Tibial nerve (tissue), 4 donors: ENCODE measurements around the gene WFDC5. TPM values are rescaled to one million over a fixed set of nuclear protein-coding genes. Genes with fewer than 3 reads are reported as not detected.
"Not testable (repeated sequence)": the region's sequence is repeated elsewhere in the genome, so short reads cannot be mapped to it uniquely, and the experiment has no call there.

Source experiments
- DNase-seq, 2 donors: peaks; one replicate each; pipeline ENCODE4 v3.0.0-alpha.2; 2019; ENCODE audit warnings: low spot score in 2 of 2
- H3K27ac ChIP-seq, 4 donors: fragments of 200-600 bp; sonication (generic) in 3 of 4; one replicate each; pipeline ENCODE4 v1.5.1; 2017 to 2019; ENCODE audit warnings: mild to moderate bottlenecking in 1 of 4
- H3K27me3 ChIP-seq, 2 donors: fragments of 200-600 bp; sonication (generic) in 1 of 2; one replicate each; pipeline versions ENCODE4 v1.5.1 to v1.6.0; 2017 to 2019
- H3K36me3 ChIP-seq, 3 donors: fragments of 200-600 bp; sonication (generic); one replicate each; pipeline ENCODE4 v1.5.1; 2018 to 2019
- H3K4me1 ChIP-seq, 4 donors: fragments of 200-600 bp; sonication (generic) in 3 of 4; one replicate each; pipeline ENCODE4 v1.5.1; 2017 to 2019
- H3K4me3 ChIP-seq, 4 donors: fragments of 200-600 bp; sonication (generic) in 3 of 4; one replicate each; pipeline ENCODE4 v1.5.1; 2017 to 2019; ENCODE audit warnings: mild to moderate bottlenecking in 1 of 4, moderate library complexity in 1 of 4
- H3K9me3 ChIP-seq, 4 donors: fragments of 200-600 bp; sonication (generic) in 3 of 4; one replicate each; pipeline ENCODE4 v1.5.1; 2017 to 2019
- EP300 ChIP-seq, 2 donors: sonication (generic); formaldehyde crosslinking; IDR thresholded peaks; one replicate each; pipeline ENCODE4 v1.6.1; 2017; ENCODE audit warnings: antibody characterized with exemption in 2 of 2, mild to moderate bottlenecking in 1 of 2
- POLR2A ChIP-seq, 2 donors: fragments of 450-650 bp; IDR thresholded peaks; one replicate each; pipeline ENCODE4 v1.6.1; 2017; ENCODE audit warnings: antibody characterized with exemption in 2 of 2, mild to moderate bottlenecking in 2 of 2, moderate library complexity in 2 of 2
- WGBS, 2 donors: methylation state at CpG; one replicate each; pipeline ENCODE4 v1.1.5; 2018; 5-methylcytosine and 5-hydroxymethylcytosine counted together
- total RNA-seq, 4 donors: library from RNA; depleted of rRNA; stranded (reverse); fragments of >200 nt; gene quantifications; one replicate each; pipeline ENCODE4 v1.1.0, GENCODE V29; 2016
- TF ChIP-seq, protein P1 (sequence below), 5 experiments: fragments of 200-600 bp in 3 of 5; fragments of 450-650 bp in 2 of 5; sonication (generic) in 3 of 5; IDR thresholded peaks; one replicate each; pipeline ENCODE4 v1.5.1; 2016 to 2019; ENCODE audit warnings: antibody characterized with exemption in 5 of 5, mild to moderate bottlenecking in 3 of 5, moderate library complexity in 2 of 5

Gene WFDC5, protein sequence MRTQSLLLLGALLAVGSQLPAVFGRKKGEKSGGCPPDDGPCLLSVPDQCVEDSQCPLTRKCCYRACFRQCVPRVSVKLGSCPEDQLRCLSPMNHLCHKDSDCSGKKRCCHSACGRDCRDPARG
- total RNA-seq = not detected

DNA sequence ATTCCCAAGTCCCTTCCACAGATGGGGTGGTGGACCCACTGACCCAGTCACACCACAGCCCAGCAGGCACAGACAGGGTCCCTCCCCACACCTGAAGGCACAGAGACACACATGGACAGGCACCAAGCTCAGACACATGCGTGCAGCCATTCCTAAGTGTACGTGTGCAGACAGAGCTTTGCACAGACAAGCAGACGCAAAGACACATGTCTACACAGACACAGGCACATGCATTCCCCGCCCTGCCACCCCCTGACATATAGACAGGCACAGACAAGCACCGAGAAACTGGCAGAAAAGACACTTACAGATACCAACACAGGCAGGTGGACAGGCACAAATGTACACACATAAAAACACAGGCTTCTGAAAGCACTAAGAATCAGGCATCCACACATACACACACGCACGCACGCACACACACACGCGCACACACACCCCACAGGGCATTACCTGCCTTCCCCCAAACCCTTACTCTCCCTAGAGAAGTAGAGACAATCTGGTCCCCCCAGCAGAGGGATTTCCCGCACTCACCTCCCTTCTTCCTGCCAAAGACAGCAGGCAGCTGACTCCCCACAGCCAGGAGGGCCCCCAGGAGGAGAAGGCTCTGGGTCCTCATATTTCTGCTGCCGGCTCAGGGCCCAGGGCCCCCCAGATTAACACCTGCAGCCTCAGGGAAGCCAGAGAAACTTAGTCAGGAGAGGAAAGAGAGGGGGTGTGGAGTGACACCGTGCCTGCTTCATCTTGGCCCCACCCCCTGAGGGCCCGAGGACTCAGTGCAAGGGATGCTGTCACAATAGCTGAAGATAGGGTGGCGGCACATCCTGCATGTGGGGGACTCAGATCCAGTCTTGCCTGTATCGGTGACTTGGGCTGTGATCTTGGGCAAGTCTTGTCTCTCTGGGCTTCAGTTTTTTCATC is at the start of gene WFDC5:
WFDC5 (minus strand) TSS at position 710 of the 921 bp plus-strand sequence; CDS start at position 619, 91 bp downstream.
- no peaks in the 10 kb centered on the region for H3K27me3 ChIP-seq
- no peak within 1 kb of the TSS for H3K27ac ChIP-seq
- DNase-seq = no peak
- WGBS, 2 donors = 57 to 62% methylated on average over 16 of the region's 16 CpGs
- H3K4me3 ChIP-seq = no peak within 1 kb of the TSS
- TF ChIP-seq EP300 (IDR thresholded peaks at IDR 0.05) = no peak
- TF ChIP-seq, protein P1, sequence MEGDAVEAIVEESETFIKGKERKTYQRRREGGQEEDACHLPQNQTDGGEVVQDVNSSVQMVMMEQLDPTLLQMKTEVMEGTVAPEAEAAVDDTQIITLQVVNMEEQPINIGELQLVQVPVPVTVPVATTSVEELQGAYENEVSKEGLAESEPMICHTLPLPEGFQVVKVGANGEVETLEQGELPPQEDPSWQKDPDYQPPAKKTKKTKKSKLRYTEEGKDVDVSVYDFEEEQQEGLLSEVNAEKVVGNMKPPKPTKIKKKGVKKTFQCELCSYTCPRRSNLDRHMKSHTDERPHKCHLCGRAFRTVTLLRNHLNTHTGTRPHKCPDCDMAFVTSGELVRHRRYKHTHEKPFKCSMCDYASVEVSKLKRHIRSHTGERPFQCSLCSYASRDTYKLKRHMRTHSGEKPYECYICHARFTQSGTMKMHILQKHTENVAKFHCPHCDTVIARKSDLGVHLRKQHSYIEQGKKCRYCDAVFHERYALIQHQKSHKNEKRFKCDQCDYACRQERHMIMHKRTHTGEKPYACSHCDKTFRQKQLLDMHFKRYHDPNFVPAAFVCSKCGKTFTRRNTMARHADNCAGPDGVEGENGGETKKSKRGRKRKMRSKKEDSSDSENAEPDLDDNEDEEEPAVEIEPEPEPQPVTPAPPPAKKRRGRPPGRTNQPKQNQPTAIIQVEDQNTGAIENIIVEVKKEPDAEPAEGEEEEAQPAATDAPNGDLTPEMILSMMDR (IDR thresholded peaks at IDR 0.05) = no peak
- no peak for TF ChIP-seq POLR2A (IDR thresholded peaks at IDR 0.05)
- H3K36me3 ChIP-seq = no peaks in the 10 kb centered on the region
- no peaks in the 10 kb centered on the region for H3K9me3 ChIP-seq
- no peaks in the 10 kb centered on the region for H3K4me1 ChIP-seq

DNA sequence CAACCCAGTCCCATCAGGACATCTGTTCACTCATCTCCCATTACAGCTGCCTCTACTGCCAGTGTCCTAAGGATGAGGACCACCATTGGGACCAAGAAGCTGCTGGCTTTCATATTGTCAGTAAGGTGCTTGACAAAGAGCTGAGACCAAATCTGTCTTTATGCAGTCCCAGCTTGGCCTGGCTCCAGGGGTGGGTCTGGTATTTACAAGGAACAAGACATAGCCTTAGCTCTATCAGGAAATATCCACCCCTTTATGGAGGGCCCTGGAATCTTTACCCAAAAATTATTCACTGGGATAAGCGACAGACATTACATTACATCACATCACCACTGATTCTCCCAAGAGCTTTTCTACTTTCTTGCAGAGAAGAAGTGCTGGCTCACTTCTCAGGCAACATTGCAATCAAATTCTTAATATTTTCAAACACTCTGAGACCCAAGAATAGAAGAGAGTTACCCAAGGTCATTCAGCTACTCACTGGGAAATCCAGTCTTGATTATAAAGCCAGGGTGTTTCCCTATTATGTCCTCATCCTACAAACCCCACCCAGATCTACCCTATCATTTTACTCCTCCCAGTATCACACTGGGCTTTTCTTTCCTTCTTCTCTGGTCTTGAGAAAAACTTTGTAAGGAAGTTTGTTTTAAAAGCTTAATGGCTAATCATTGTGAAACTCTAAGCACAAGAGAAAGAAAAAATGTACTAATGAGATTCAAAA is 48.3 kb upstream of the WFDC5 start:
- 71 to 72% methylated on average over 1 of the region's 1 CpG for WGBS, 2 donors
- Histone ChIP-seq H3K27ac (no peak overlapping the region), H3K36me3 (no peaks in the 10 kb centered on the region), H3K27me3 (no peaks in the 10 kb centered on the region), H3K4me1 (no peaks in the 10 kb centered on the region), H3K9me3 (peaks cover 0 to 66% (median 3%) of the 10 kb centered on the region in 4 donors), H3K4me3 (no peak overlapping the region)
- DNase-seq = no peak
- TF ChIP-seq, protein P1 (IDR thresholded peaks at IDR 0.05) = no peak
- TF ChIP-seq EP300 (IDR thresholded peaks at IDR 0.05) (no peak), POLR2A (IDR thresholded peaks at IDR 0.05) (no peak)

DNA sequence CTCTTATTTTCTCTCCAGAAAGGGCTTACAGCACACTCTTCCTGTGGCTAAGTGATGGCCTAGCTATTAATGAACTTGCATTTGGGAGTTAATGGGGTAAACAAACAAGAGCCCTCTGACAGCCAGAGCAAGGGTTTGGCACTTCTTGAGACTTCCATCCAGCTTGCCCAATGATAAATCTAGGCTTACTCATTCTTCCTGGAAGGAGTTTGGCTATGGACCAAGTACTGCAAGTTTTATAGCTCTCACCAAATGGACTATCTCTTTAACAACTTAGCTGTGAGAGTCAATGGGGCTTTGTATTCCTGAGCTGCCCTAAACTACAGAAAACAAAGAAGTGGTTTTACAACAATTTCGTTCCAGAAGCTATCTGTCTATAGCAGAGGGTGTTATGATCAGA is 43.0 kb upstream of the WFDC5 start:
- H3K9me3 ChIP-seq = peaks cover 0 to 45% (median 3%) of the 10 kb centered on the region in 4 donors
- no peak overlapping the region for H3K4me3 ChIP-seq
- 19% methylated on average over 1 of the region's 1 CpG for WGBS, 2 donors
- no peak overlapping the region for H3K27ac ChIP-seq
- peaks cover 0 to 8% (median 0%) of the 10 kb centered on the region in 4 donors for H3K4me1 ChIP-seq
- no peaks in the 10 kb centered on the region for H3K27me3 ChIP-seq
- TF ChIP-seq POLR2A (IDR thresholded peaks at IDR 0.05) (no peak), EP300 (IDR thresholded peaks at IDR 0.05) (no peak)
- TF ChIP-seq, protein P1 (IDR thresholded peaks at IDR 0.05) = no peak
- H3K36me3 ChIP-seq = no peaks in the 10 kb centered on the region
- DNase-seq = no peak

DNA sequence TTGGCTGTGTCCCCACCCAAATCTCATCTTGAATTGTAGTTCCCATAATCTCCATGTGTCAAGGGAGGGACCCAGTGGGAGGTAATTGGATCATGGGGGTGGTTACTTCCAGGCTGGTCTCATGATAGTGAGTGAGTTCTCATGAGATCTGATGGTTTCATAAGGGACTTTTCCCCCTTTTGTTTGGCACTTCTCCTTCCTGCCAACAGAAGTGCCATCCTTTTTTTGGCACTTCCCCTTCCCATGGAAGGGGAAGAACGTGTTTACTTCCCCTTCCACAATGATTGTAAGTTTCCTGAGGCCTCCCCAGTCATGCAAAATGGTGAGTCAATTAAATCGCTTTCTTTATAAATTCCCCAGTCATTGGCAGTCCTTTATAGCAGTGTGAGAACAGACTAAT is 41.7 kb upstream of the WFDC5 start:
- no peaks in the 10 kb centered on the region for H3K36me3 ChIP-seq
- no peaks in the 10 kb centered on the region for H3K27me3 ChIP-seq
- TF ChIP-seq, protein P1 (IDR thresholded peaks at IDR 0.05) = no peak
- TF ChIP-seq EP300 (IDR thresholded peaks at IDR 0.05) (no peak), POLR2A (IDR thresholded peaks at IDR 0.05) (no peak)
- H3K27ac ChIP-seq = no peak overlapping the region
- no peak for DNase-seq
- H3K4me1 ChIP-seq = peaks cover 0 to 8% (median 0%) of the 10 kb centered on the region in 4 donors
- H3K9me3 ChIP-seq = peaks cover 0 to 34% (median 3%) of the 10 kb centered on the region in 4 donors
- WGBS, 2 donors = 56 to 57% methylated on average over 2 of the region's 2 CpGs
- H3K4me3 ChIP-seq = no peak overlapping the region

DNA sequence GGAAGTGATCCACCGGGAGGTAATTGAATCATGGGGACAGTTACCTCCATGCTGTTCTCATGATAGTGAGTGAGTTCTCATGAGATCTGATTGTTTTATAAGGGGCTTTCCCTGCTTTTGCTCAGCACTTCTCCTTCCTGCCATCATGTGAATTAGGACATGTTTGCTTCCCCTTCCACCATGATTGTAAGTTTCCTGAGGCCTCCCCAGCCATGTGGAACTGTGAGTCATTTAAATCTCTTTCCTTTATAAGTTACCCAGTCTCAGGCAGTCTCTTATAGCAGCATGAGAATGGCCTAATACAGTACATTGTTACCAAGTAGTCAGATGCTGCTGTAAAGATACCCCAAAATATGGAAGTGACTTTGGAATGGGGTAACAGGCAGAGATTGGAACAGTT is 39.8 kb upstream of the WFDC5 start:
- not testable (repeated sequence) for H3K27me3 ChIP-seq, DNase-seq, H3K27ac ChIP-seq, H3K4me3 ChIP-seq, H3K4me1 ChIP-seq, H3K36me3 ChIP-seq
- 100% methylated on average over 1 of the region's 1 CpG for WGBS, 2 donors
- peaks cover 0 to 16% (median under 1%) of the 10 kb centered on the region in 4 donors for H3K9me3 ChIP-seq
